DMS153 (cell line): ENCODE results near the gene BCAP31.
"Not testable (repeated sequence)": the region's sequence is repeated elsewhere in the genome, so short reads cannot be mapped to it uniquely, and the experiment has no call there.

Experiments used
- DNase-seq: peaks from one replicate; lab custom pipeline; 2025; lab: John Stamatoyannopoulos, UW

Gene BCAP31

DNA sequence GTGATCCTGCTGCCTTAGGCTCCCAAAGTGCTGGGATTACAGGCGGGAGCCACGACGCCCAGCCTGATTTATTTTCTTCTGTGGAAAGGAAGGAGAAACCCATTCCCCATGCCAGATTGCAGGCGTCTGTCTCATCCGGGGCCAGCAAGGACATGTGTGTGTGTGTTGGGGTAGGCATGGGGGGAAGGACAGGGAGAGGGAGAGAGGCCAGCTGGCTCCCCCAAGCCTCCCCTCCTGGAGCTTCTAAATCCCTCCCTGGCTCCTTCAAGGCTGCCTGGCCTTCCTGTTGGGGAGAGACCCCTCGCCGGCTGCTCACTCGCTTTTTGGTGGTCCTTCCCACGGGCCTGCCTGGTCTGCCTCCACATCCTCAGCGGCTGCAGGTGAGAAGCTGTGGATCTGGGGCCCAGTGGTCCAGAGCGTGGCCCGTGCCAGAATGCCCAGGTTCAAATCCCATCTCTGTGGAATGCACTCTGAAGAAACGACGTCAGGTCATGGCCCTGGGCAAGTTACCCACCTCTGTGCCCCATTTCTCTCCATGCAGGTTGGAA lies 38.5 kb upstream of the BCAP31 start:
- no peak for DNase-seq

DNA sequence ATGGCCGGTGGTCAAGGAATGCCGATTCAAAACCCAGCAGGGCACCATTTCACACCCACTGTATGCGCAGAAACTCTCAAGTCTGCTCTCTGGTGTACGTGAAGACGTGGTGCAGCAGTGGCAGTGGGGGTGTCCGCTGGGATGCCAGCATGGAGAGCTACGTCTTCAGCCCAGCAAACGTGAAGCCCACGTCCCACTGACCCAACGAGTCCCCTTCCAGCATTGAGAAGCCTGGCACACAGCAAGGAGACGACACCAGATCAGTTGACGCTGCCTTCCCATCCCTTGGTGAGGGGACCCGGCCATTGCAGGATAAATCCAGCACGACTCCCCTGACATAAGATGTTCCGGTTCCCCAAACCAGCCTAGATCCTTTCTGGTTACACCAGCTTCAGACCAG lies 37.7 kb upstream of the BCAP31 start:
- no peak for DNase-seq

DNA sequence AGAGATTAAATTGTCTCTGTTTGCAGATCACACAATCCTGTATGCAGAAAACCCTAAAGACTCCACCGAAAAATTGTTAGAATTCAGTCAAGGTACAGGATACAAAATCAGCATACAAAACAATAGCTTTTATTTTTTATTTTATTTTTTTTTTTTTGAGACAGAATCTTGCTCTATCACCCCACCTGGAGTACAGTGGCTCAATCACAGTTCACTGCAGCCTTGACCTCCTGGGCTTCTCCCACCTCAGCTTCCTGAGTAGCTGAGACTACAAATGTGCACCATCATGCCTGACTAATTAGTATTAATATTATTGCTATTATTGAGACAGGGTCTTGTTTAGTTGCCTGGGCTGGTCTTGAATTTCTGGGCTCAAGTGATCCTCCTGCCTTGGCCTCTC lies 30.9 kb upstream of the BCAP31 start:
- DNase-seq = no peak

DNA sequence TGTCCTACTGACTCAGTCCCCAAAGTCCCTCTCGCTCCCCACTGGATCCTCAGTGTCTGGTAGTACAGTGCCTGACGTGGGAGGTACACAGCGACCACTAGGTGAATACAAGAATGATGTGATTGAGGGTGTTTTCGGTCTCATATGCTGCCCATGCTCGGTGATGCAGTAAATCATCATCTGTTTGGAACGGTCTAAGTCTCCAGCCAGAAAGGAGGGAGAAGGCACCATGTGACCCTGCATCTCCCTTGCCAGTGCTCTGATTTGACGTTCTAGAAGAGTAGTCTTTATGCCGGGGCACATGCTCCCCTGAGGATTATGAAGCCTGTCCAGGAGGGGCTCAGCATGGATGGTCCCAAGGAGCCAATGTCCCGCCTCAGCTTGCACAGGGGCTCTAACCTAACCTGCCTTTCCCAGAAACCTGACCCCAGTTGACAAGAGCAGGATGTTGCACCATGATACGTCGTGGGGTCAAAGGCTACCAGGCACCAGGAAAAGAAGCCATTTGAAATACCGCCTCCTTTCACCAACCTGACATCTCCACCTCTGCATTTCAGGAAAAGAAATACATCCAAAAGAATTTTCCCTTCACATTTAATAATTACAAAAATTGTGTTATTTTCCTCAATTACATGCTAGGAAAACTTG lies 26.1 kb upstream of the BCAP31 start:
- no peak for DNase-seq

DNA sequence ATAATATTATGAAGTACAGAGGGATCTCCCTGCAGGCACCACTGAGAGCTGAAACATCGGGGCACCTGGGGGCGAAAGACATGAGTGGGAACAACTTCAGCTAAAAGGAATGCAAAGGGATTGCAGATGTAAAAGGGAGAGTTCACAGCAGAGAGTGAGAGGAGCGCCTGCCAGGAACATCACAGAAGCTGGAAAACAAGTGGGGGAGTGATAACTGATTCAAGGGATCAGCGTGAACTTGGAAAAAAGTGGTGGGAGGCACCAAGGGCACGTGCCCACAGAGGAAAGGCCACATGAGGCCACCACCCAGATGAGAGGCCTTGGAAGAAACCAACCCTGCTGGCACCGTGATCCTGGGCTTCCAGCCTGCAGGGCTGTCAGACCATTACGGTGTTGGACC lies 24.8 kb upstream of the BCAP31 start:
- DNase-seq = not testable (repeated sequence)

DNA sequence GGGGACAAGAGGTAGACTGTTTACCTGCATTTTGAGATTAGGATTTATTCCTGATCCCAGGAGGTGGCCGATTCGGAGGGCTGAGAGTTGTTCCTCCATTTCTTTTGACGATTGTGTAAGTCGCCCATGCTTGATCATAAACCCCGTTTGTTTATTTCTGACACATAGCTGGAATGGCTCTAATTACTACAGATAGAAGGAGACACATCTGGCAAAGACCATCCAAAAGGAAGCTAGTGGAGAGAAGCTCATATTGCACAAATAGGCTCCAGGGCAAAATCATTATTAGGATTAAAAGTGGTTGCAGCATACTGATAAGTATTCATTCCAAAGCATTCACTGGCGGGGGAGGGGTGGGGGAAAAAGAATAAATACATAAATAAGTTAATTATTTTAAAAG lies 22.8 kb upstream of the BCAP31 start:
- not testable (repeated sequence) for DNase-seq

DNA sequence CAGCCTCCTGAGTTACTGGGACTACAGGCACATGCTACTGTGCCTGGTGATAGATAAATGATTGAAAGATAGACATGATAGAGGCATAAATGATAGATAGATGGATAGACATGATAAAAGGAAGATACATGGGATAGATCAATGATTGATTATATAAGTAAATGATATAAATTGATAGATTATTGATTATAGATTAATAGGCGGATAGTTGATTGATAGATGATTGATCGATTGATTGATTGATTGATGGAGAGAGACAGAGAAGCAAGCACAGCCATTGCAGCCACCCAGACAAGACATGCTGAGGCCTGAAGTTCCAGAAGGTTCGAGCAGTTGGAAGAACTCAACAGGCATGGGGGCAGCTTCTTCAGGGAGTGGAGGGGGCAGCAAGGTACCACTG lies 22.2 kb upstream of the BCAP31 start:
- DNase-seq = no peak

DNA sequence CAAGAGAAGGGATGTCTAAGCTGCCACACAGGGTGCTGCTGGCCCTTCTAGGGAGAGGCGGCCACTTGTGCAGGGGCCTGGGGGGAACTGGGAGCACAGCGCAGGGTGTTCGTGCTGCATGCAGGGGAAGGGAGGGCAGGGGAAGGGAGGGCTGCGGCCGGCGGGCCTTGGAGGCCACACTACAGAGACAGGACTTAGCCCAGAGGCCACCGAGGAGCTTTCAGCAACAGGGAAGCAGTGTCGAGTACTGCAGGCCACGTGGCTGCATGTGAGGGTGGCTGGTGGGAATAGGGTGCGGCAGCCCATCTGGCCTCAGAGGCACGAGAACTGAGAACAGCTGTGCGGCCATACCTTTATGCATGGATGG lies 20.9 kb upstream of the BCAP31 start:
- not testable (repeated sequence) for DNase-seq

DNA sequence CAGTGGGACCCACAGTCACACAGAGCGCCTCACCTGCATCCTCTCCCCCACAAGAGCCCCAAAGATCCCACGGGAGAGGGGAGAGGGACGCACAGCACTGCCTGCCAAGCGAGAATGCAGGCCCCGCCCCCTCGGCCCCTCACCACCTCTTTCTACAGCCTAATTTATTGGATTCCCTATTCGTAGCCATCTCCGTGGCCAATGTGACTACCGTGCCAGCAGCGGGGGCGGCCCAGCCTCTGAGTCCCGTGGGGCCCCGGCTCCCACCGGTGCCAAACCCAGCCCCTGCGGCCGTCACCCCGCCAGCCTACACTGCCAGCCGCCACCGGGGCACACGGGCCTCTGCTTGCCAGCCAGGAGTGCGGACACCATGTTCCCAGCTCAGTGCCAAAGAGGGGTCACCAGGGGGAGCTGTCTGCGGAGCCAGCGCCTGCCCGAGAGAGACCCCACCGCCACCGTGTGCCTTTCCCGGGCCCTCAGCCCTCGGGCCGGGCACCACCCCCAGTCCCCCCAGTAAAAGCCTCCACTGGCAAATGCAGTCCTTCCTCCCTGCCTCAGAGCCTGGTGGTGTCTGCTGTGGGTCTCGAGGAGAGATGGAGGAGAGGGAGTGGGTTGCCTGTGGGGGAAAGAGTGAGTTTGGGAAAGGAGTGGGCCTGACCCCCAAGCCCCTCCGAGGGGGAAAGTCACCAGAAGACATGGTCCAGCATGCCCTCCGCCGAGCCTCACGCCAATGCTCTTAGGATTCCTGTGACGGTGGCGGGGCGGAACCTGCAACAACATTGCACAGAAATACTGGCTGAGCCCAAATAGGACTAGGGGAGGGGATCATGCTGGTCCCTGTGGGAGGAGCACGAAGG lies 20.3 kb upstream of the BCAP31 start:
- DNase-seq = peak; percentile 42

DNA sequence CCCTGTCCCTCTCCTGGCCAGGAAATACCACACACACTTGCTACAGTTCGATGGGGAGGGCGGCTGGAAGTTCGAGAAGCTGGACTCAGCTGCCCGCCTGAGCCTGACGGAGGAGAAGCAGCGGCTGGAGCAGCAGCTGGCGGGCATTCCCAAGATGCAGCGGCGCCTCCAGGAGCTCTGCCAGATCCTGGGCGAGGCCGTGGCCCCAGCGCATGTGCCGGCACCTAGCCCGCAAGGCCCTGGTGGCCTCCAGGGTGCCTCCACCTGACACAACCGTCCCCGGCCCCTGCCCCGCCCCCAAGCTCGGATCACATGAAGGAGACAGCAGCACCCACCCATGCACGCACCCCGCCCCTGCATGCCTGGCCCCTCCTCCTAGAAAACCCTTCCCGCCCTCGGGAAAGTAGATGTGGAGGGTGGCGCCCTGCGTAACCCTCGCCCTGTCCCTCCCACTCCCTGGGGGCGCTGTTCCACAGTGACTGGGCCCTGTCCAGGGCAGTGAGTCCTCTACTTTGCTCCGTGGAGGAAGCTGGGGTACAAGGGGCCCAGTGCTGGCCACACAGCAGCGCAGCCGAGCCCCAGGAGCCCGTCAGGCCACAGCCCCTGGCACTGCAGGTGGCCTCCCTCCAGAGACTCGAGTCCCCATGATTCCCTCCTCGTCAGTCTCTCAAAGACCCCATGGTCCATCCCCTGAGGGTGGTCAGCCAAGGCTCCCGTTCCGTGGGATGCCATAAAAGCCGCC lies 19.5 kb upstream of the BCAP31 start:
- DNase-seq = peak; percentile 88

DNA sequence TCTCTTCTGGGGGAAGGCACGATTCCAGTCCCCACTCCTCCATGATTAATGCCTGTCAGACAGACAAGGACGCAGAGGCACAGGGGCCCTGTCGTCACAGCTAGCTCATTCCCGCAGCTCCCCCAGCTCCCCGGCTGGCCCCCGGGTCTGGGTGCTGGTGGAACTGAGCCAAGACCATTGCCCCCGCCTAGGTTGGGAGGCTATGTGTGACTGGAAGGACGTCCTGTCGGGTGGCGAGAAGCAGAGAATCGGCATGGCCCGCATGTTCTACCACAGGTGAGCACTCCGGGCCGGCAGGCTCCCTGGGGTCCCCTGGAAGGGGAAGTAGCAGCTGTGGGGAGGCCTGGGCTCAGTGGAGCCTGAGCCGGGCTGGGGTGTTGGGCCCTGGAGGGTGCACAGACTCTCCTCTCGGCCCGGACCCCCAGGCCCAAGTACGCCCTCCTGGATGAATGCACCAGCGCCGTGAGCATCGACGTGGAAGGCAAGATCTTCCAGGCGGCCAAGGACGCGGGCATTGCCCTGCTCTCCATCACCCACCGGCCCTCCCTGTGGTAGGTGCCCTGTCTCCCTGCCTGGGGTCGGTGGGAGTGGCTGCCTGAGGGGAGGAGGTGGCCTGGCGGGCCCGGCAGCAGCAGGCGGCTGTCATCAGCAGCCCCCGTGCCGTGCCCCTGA lies 18.7 kb upstream of the BCAP31 start:
- not testable (repeated sequence) for DNase-seq

DNA sequence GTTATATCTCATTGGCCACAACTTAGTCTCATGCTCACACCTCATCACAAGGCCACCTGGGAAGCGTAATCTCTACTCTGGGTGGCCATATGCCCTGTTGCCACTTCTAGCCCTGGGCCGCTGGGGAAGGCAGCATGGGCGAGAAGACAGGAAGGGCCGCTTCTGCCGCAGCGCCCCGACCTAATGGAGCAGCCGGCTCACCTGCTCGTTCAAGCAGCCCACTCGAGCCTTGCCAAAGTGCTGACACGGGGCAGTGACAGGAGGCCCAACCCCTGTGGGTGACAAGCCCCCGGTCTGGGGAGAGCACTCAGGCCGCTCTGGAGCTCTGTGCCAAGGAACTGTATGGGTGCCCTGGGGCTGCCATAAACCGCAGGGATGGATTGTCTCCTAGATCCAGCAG lies 17.9 kb upstream of the BCAP31 start:
- not testable (repeated sequence) for DNase-seq

DNA sequence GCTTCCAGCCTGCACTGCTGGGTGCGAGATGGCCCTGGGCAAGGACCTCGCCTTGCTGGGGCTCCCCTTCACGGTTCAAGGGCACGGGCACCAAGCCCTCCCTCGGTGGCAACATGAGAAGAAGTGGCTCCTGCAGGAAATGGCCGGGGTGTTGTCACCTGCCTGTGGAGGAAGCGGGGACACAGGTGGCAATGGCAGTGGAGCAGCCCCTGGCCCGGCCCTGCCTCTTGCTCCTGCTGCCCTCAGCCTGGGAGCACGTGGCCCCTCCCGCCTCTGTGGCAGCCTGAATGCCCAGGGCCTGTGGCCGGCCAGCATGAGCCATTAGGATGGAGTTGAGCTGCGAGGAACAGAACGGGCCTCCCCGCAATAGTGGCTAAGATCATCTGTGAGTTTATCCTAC lies 17.3 kb upstream of the BCAP31 start:
- DNase-seq = no peak

DNA sequence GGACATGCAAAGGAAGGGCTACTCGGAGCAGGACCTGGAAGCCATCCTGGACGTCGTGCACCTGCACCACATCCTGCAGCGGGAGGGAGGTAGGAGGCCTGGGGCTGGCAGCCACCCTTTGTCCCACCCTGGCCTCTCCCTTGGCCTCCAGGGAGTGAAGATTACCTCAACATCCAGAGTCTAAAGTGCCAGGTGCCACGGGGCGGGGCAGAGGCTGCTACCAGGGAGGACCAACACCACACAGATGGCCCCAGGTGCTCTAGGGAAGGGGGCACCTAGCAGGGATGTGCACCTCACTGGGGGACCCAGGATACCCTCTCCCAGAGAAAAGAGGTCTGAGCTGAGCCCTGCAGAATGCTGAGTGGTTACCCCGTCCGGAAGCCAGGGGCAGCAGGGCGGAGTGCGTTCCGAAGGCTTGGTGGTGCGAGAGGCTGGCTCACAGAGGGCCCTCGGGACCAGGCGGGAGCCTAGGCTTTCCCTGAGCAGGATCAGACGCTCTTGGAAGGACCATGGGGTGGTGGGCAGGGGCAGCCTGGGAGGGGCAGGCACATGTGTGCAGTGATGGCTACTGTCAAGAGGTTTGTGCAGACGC lies 16.5 kb upstream of the BCAP31 start:
- DNase-seq = no peak

DNA sequence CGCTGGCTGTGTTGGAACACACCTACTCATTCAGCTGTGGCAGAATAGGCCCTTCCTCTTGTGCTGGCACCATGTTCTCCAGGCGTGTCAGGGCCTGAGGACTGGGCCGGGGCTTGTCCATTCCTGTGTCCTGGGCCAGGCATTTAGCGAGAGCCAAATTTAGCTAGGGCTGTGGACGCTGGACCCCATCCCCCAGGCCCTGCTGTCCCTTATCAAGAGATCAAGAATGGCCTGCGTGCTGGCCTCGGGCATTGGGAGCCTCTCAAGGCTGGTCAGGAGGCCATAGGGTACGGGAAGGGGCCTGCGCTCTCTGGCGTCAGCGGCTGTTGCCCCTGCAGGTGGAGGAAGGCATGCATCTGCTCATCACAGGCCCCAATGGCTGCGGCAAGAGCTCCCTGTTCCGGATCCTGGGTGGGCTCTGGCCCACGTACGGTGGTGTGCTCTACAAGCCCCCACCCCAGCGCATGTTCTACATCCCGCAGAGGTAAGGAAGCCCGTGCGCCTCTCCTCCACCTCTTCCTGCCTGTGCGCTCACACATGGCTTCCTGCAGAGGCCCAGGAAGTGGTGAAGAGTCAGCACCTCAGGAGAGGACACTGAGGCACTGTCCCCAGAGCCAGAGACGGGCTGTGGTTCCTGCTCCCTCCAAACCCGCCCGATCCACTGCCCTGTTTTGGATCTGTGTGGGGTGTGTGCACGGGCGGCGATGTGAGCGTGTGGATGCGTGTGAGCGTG lies 15.7 kb upstream of the BCAP31 start:
- DNase-seq = no peak

DNA sequence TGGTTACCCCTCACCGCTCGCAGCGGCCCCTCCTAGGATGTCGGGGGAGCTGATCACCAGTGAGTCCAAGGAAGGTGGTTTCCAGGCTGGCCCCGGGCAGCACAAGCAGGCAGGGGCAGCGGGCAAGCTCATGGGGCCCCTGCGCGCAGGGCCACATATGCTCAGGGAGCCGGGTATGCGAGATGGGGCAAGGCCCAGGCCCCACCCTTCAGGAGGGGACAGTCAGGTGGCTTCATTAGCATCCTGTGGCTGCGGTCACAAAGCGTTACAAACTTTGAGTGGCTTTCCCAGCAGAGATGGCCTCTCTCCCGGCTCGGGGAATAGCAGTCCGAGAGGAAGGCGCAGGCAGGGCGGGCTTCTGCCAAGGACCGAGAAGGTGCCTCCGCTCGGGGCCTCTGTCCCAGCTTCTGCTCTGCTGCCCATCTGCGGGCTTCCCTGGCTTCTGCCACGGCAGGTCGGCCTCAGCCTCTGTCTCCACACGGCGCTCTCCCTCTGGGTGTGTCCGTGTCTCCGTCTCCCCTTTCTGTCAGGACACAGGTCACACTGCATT lies 13.9 kb upstream of the BCAP31 start:
- DNase-seq = no peak

DNA sequence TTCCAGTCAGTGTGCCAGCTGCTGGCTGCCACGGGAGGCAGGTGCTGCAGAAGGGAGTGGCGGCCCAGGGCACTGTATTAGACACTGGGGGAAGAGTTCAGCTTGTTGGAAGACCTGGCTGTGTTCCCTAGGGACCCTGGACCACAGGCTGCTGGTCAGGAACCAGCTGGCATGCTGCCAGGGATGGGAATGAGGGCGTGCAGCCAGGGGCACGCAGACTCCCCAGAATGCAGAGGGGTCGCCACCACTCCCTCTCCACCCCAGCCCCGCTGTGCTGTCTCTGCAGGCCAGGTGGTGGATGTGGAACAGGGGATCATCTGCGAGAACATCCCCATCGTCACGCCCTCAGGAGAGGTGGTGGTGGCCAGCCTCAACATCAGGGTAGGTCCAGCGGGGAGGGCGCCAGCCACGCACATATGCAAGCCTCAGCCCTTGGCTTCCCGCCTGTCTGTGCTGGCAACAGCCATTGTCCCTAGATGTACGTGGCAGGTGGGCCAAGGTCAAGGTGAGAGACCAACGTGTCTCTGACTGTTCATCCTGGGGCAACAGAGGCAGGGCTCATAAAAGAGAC lies 12.8 kb upstream of the BCAP31 start:
- DNase-seq = no peak

DNA sequence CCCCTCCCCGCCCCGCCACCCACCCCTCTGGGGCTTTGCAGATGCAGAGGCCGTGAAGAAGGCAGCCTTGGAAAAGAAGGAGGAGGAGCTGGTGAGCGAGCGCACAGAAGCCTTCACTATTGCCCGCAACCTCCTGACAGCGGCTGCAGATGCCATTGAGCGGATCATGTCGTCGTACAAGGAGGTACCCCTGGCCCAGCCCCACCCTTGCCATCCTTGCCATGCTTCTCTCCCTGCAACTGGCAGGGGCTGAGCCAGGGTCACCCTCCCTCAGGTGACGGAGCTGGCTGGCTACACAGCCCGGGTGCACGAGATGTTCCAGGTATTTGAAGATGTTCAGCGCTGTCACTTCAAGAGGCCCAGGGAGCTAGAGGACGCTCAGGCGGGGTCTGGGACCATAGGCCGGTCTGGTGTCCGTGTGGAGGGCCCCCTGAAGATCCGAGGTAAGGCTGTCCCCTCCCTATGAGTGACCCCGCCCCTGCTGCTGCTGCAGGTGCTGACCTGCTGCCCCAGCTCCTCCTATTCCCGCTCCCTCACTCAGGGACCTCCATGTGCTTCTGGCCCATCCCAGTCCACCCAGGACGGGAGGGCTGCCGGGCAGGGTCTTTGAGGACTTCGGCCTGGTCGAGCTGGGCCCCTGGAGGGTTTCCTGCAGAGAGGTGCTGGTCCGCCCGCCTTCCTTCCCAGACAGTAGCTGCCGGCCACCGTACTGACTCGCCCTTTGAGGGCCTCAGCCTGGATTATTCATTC lies 12.1 kb upstream of the BCAP31 start:
- no peak for DNase-seq

DNA sequence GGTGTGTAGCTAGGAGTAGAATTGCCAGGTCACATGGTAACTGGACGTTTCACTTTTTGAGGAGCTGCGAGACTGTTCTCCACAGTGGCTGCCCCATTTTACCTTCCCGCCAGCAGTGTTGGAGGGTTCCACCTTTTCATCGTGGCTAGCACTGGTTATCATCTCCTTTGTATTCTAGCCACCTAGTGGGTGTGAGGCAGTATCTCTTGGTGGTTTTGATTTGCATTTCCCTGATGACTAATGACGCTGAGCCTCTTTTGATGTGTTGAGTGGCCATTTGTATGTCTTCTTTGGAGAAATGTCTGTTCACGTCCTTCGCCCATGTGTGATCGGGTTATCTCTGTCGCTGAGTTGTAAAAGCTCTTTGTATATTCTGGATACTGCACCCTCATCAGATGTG lies 11.1 kb upstream of the BCAP31 start:
- no peak for DNase-seq

DNA sequence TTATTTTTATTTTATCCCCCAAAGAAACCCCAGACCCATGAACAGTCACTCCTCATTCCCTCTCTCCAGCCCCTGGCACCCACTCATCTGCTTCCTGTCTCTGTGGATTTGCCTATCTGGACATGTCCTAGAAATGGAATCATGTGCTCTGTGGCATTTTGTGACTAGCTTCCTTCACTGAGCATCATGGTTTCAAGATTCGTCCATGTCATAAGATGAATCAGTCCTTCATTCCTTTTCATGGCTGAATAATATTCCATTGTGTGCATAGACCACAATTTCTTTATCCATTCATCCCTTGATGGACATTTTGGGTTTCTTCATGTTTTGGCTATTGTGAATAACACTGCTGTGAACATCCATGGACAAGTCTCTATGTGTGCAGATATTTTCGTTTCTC lies 10.7 kb upstream of the BCAP31 start:
- no peak for DNase-seq
